ENCODE results near the gene ST7.

- TF ChIP-seq GATA3 (IDR thresholded peaks at IDR 0.05; ENCODE audit: low read depth, low read length) (no peak), GATA2 (IDR thresholded peaks at IDR 0.05; ENCODE audit: low read depth, low read length) (no peak)
These were observed 267.5 kb downstream of the ST7 start for GRCh38 chr7:117220836-117221235.

Data from SH-SY5Y (cell line).